HEK293T (cell line): Measurements from ENCODE around the gene ARHGEF2.

Source experiments
- CTCF ChIA-PET: fragments of 350-600 bp; formaldehyde crosslinking; extraction: SDS; loops from one replicate; lab custom pipeline; 2021; ENCODE audit warnings: antibody characterized with exemption, inconsistent platforms; lab: Yijun Ruan, JAX
- POLR2A ChIA-PET: fragments of 350-600 bp; formaldehyde crosslinking; extraction: SDS; loops from one replicate; lab custom pipeline; 2020; ENCODE audit warnings: antibody characterized with exemption, inconsistent platforms; lab: Yijun Ruan, JAX
- DNase-seq: peaks from one replicate; pipeline ENCODE4 v3.0.0; 2012; ENCODE audit warnings: mixed read lengths; ENCODE audit errors: extremely low spot score
- ARNT ChIP-seq: fragments of 450-650 bp; IDR thresholded peaks from 2 replicates; pipeline ENCODE4 v1.6.1; 2017; ENCODE audit warnings: mild to moderate bottlenecking
- BHLHE40 ChIP-seq: fragments of 450-650 bp; IDR thresholded peaks from 2 replicates; pipeline ENCODE4 v1.6.1; 2016; ENCODE audit warnings: mild to moderate bottlenecking, moderate library complexity, borderline replicate concordance
- CTBP1 ChIP-seq: fragments of 450-650 bp; IDR thresholded peaks from 2 replicates; pipeline ENCODE4 v1.6.1; 2016; ENCODE audit warnings: borderline replicate concordance
- ELF4 ChIP-seq: fragments of 450-650 bp; IDR thresholded peaks from 2 replicates; pipeline ENCODE4 v1.6.1; 2017; ENCODE audit warnings: antibody characterized with exemption
- FOXA1 ChIP-seq: fragments of 450-650 bp; IDR thresholded peaks from 2 replicates; pipeline ENCODE4 v1.6.1; 2016; ENCODE audit warnings: mild to moderate bottlenecking
- FOXK2 ChIP-seq: fragments of 450-650 bp; IDR thresholded peaks from 2 replicates; pipeline ENCODE4 v1.6.1; 2016; ENCODE audit warnings: mild to moderate bottlenecking
- FOXM1 ChIP-seq: fragments of 450-650 bp; IDR thresholded peaks from 2 replicates; pipeline ENCODE4 v1.6.1; 2017; ENCODE audit warnings: mild to moderate bottlenecking, borderline replicate concordance
- HDGF ChIP-seq: fragments of 450-650 bp; IDR thresholded peaks from 2 replicates; pipeline ENCODE4 v1.6.1; 2017; ENCODE audit warnings: antibody characterized with exemption, borderline replicate concordance
- L3MBTL2 ChIP-seq: fragments of 450-650 bp; conservative IDR thresholded peaks from 2 replicates; pipeline ENCODE4 v1.6.1; 2016; ENCODE audit warnings: mild to moderate bottlenecking
- LEF1 ChIP-seq: fragments of 450-650 bp; IDR thresholded peaks from 2 replicates; pipeline ENCODE4 v1.6.1; 2017; ENCODE audit warnings: mild to moderate bottlenecking, borderline replicate concordance
- NFRKB ChIP-seq: fragments of 450-650 bp; IDR thresholded peaks from 2 replicates; pipeline ENCODE4 v1.6.1; 2016; ENCODE audit warnings: mild to moderate bottlenecking, moderate library complexity
- SP1 ChIP-seq: fragments of 450-650 bp; IDR thresholded peaks from 2 replicates; pipeline ENCODE4 v1.6.1; 2017
- SUZ12 ChIP-seq: fragments of 450-650 bp; IDR thresholded peaks from 2 replicates; pipeline ENCODE4 v1.6.1; 2016; ENCODE audit warnings: mild to moderate bottlenecking
- TARDBP ChIP-seq: fragments of 450-650 bp; IDR thresholded peaks from 2 replicates; pipeline ENCODE4 v1.6.1; 2016
- ZNF384 ChIP-seq: fragments of 450-650 bp; IDR thresholded peaks from 2 replicates; pipeline ENCODE4 v1.6.1; 2016
- TF ChIP-seq, protein P1 (sequence below): fragments of 450-650 bp; IDR thresholded peaks from 2 replicates; pipeline ENCODE4 v1.6.1; 2016

ARHGEF2 gene

DNA sequence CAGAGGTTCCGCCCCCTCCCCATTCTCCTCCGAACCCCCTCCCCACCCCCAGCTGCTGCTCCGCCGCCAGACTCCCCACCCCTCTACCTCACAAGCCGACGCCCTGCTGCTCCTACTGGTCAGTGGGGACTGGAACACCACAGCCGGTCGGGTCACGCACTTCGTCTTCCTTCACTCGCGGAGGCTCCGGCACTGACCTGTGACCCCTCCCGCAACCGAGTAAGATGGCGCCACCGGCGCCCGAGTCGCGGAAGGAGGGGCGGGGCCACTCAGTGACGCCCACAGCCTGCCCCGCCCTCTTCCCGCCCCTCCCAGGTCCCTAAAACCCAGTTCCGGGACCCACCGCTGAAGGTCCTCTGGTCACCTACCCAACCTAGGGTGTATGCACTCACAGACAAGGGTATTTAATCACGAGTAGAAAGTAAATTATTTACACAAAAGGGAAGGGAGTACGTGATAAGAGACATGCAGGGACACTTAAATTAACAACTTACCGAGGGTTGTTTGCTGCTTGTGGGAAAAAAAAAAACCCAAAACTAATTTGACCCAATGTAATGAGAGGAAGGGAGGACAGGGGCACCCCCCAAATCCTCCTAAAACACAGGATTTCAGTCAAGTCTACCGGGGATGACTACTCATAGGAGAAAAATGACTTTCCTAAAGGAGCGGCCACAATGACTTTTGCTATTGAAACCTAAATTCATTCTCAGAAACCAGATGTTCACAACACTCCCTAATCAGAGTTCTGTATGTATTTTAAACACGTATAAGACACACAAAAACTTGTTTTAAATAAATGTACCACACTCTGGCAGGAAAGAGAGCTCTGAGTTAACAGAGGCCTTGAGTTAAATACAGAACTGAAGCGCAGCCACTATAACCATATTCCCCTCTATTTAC, 66.9 kb downstream of the ARHGEF2 start, which contains the start of gene RIT1:
Gene RIT1 (minus strand): TSS at position 194 of the 900 bp plus-strand sequence. CDS start 588 bp downstream, outside the sequence.
- ChIA-PET CTCF (no interaction called here), POLR2A (interaction anchor here (2.2 kb wide), 1 partner anchor 23 kb away, joined by 13 read pairs; the partner anchor contains the start of gene KHDC4)
- TF ChIP-seq L3MBTL2 (no peak), TARDBP (no peak), BHLHE40 (no peak), FOXA1 (no peak), LEF1 (no peak), CTBP1 (no peak), SP1 (no peak), FOXK2 (no peak), ARNT (no peak), ELF4 (no peak), NFRKB (no peak), FOXM1 (no peak), ZNF384 (no peak), HDGF (no peak), SUZ12 (no peak)
- TF ChIP-seq, protein P1, sequence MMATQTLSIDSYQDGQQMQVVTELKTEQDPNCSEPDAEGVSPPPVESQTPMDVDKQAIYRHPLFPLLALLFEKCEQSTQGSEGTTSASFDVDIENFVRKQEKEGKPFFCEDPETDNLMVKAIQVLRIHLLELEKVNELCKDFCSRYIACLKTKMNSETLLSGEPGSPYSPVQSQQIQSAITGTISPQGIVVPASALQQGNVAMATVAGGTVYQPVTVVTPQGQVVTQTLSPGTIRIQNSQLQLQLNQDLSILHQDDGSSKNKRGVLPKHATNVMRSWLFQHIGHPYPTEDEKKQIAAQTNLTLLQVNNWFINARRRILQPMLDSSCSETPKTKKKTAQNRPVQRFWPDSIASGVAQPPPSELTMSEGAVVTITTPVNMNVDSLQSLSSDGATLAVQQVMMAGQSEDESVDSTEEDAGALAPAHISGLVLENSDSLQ = no peak
- peak; percentile 93 for DNase-seq

DNA sequence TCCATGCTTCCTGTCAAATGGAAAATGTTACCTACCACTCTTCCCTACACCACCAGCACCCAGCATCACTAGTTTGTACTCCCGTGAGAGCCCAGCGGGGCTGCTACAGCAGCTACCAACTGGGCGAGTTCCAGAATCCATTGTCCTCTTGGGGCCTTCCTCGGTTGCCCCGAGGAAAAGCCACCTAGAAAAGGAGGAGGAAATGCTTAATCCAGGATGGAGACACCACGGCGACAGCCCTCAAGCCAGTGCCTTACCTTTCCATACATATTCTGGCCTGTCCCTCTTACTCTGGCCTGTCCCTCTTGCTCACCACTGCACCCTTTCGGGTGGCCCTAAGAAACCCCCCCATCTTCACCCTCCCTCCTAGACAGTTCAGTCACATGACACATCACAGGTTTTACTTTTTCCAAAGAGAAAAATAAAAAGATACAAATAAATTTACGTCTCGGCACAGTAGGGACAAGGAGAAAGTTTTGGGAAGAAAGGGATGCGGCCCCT, 67.7 kb downstream of the ARHGEF2 start:
- TF ChIP-seq SP1 (no peak), CTBP1 (no peak), L3MBTL2 (no peak), ZNF384 (no peak), TARDBP (no peak), LEF1 (no peak), ARNT (no peak), NFRKB (no peak), FOXM1 (no peak), FOXA1 (no peak), HDGF (no peak)
- ChIA-PET CTCF (no interaction called here), POLR2A (no interaction called here)
- peak; percentile 30 for DNase-seq

DNA sequence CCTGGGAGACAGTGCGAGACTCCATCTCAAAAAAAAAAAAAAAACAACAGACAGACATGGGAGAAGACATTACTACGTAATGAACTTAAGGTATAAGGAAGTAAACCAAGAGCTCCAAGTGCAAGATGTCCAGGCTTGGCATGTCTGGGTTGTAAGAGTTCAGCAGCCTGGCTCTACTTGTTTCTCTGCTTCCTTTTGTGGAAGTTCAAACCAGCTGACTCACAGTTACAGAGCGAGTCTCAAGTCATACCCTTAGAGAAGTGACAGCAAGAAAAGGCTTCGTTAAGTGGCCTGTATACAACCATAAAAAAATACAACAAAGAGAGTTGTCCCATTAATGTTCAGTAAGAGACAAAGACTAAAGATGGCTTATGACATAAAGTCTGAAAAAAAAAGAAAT, 68.5 kb downstream of the ARHGEF2 start:
- ChIA-PET CTCF (no interaction called here), POLR2A (no interaction called here)
- no peak for TF ChIP-seq CTBP1
- no peak for TF ChIP-seq ZNF384
- TF ChIP-seq ELF4 = no peak
- TF ChIP-seq SUZ12 = no peak
- no peak for TF ChIP-seq FOXA1
- no peak for TF ChIP-seq FOXK2
- TF ChIP-seq TARDBP = no peak
- TF ChIP-seq SP1 = no peak
- TF ChIP-seq ARNT = no peak
- TF ChIP-seq FOXM1 = no peak
- TF ChIP-seq, protein P1 = no peak
- no peak for TF ChIP-seq HDGF
- no peak for TF ChIP-seq LEF1
- TF ChIP-seq NFRKB = no peak
- DNase-seq = no peak

DNA sequence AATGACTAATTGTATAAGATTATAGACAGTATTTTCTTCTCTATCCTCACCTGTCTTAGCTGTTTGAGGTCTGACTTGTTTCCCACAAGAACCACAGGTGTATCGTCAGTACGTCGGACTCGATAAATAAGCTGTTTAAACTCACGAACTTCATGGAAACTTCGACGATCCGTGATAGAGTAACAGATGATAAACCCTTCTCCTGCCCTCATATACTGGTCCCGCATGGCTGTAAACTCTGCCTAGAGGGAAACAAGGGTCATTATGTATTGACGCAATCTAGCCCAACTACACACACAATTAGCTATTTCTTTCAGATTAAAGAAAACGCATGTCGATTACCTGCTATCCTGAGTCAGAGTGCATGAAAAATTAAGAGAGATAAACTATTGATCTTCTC, 74.1 kb downstream of the ARHGEF2 start:
- POLR2A ChIA-PET = interaction anchor here (0.6 to 2.0 kb wide), 4 partner anchors 15 to 52 kb away, joined by 3 to 8 read pairs (median 7); partner anchors contain the start of genes GON4L and KHDC4
- no peak for DNase-seq
- TF ChIP-seq FOXM1 (no peak), FOXA1 (no peak), HDGF (no peak), LEF1 (no peak), CTBP1 (no peak), SP1 (no peak), BHLHE40 (no peak), ZNF384 (no peak), TARDBP (no peak), ARNT (no peak)
- TF ChIP-seq, protein P1 = no peak
- CTCF ChIA-PET = interaction anchor here (0.8 kb wide), 1 partner anchor 9 kb away, joined by 4 read pairs; no protein-coding TSS in a partner anchor

DNA sequence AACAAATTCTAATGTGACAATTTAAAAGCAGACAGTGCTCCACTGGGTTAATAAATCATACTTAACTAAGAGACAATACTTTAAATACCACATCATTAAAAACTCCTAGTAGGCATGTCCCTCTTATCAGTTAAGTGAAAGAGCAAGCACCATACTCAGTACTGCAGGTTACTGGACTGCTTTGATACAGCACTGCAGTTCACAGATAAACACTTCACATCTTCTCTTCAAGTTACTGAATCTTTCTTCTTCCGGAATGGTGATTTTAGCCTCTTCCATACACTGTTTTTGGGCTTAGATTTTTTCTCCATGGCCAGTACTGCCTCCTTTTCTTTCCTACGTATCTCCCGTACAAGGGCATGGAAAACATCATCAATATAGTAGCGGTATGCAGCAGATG, 78.2 kb downstream of the ARHGEF2 start:
- no peak for TF ChIP-seq CTBP1
- no peak for TF ChIP-seq SUZ12
- no peak for TF ChIP-seq ELF4
- no peak for TF ChIP-seq SP1
- TF ChIP-seq ZNF384 = no peak
- TF ChIP-seq TARDBP = no peak
- TF ChIP-seq, protein P1 = no peak
- TF ChIP-seq BHLHE40 = no peak
- no peak for TF ChIP-seq FOXK2
- no peak for TF ChIP-seq HDGF
- TF ChIP-seq L3MBTL2 = no peak
- TF ChIP-seq FOXA1 = no peak
- no peak for TF ChIP-seq NFRKB
- no peak for TF ChIP-seq LEF1
- no peak for TF ChIP-seq ARNT
- no peak for TF ChIP-seq FOXM1

More for the DNA sequence above, 78.2 kb downstream of the ARHGEF2 start:
- no peak for DNase-seq
- POLR2A ChIA-PET = interaction anchor here (1.6 kb wide), 1 partner anchor 41 kb away, joined by 5 read pairs; the partner anchor contains the start of gene SYT11
- CTCF ChIA-PET = interaction anchor here (0.6 kb wide), 1 partner anchor 89 kb away, joined by 3 read pairs; no protein-coding TSS in a partner anchor
